ENCODE measurements around the gene CCDC57.
"Not testable (repeated sequence)": the region's sequence is repeated elsewhere in the genome, so short reads cannot be mapped to it uniquely, and the experiment has no call there.

The CCDC57 gene

GRCh38 chr17:82212331-82213250, at the start of gene CCDC57:
Gene CCDC57 (minus strand): TSS chr17:82212842. CDS start chr17:82201944, 10,898 bp downstream.
- peak; percentile 84 to 94 (median 91) for DNase-seq

GRCh38 chr17:82262344-82262743, 49.7 kb upstream of the CCDC57 start:
- DNase-seq, result no peak

GRCh38 chr17:82259972-82260961, 47.6 kb upstream of the CCDC57 start:
- DNase-seq, result not testable (repeated sequence)

GRCh38 chr17:82258555-82258954, 45.9 kb upstream of the CCDC57 start:
- no peak for DNase-seq

GRCh38 chr17:82257473-82257872, 44.8 kb upstream of the CCDC57 start:
- peak; percentile 46 to 60 (median 48) for DNase-seq

- no peak for DNase-seq
These were observed 43.7 kb upstream of the CCDC57 start for GRCh38 chr17:82256242-82256885.

GRCh38 chr17:82255402-82255972, 42.8 kb upstream of the CCDC57 start:
- no peak for DNase-seq

- DNase-seq, result not testable (repeated sequence)
These were observed 42.1 kb upstream of the CCDC57 start for GRCh38 chr17:82254746-82255145.

GRCh38 chr17:82254096-82254495, 41.5 kb upstream of the CCDC57 start:
- not testable (repeated sequence) for DNase-seq

GRCh38 chr17:82253179-82253544, 40.5 kb upstream of the CCDC57 start:
- DNase-seq, result no peak

GRCh38 chr17:82252511-82253178, 40.0 kb upstream of the CCDC57 start:
- no peak for DNase-seq

- DNase-seq, result no peak
These were observed 38.3 kb upstream of the CCDC57 start for GRCh38 chr17:82250868-82251500.

GRCh38 chr17:82249896-82250581, 37.4 kb upstream of the CCDC57 start:
- no peak for DNase-seq

GRCh38 chr17:82248815-82249674, 36.4 kb upstream of the CCDC57 start:
- no peak for DNase-seq

GRCh38 chr17:82247856-82248671, 35.4 kb upstream of the CCDC57 start:
- DNase-seq, result no peak

- no peak for DNase-seq
These were observed 34.7 kb upstream of the CCDC57 start for GRCh38 chr17:82247182-82247823.

- DNase-seq, result peak in 1 of 3 donors; percentile 45
These were observed 33.9 kb upstream of the CCDC57 start for GRCh38 chr17:82246365-82247181.

- DNase-seq, result no peak
These were observed 33.4 kb upstream of the CCDC57 start for GRCh38 chr17:82246040-82246364.

All from suppressor macrophage treated with lipopolysaccharide for 1 hour (primary cell).